Fibroblast of villous mesenchyme (primary cell): ENCODE measurements around the gene PRKCH. TPM values are rescaled to one million over a fixed set of nuclear protein-coding genes. Genes with fewer than 3 reads are reported as not detected.

ENCODE experiments used
- DNase-seq: peaks from one replicate; pipeline ENCODE4 v3.0.0-alpha.2; 2010; ENCODE audit warnings: low read depth
- H3K4me3 ChIP-seq: 2 replicates; pipeline ENCODE4 v1.5.1; 2011; ENCODE audit warnings: low read depth, mild to moderate bottlenecking, low read length
- CTCF ChIP-seq: IDR thresholded peaks from 2 replicates; pipeline ENCODE4 v1.5.1; 2012; ENCODE audit warnings: low read depth, mild to moderate bottlenecking, low read length; ENCODE audit not compliant: insufficient read depth
- total RNA-seq: library from RNA; depleted of rRNA; stranded (reverse); fragments of >200 nt; gene quantifications from 2 replicates; pipeline ENCODE4 v1.2.3, GENCODE V29; 2012

PRKCH gene
- total RNA-seq, 1 donor: 2.6 TPM

GRCh38 chr14:61392297-61392696 lies 70.9 kb downstream of the PRKCH start:
- TF ChIP-seq CTCF: no peak

GRCh38 chr14:61394542-61394941 lies 73.2 kb downstream of the PRKCH start:
- no peak for TF ChIP-seq CTCF
- no peak for DNase-seq
- H3K4me3 ChIP-seq: no peak overlapping the region

More at GRCh38 chr14:61392297-61392696, 70.9 kb downstream of the PRKCH start:
- H3K4me3 ChIP-seq: no peak overlapping the region
- DNase-seq: no peak

GRCh38 chr14:61395115-61395725 lies 73.8 kb downstream of the PRKCH start:
- H3K4me3 ChIP-seq: no peak overlapping the region
- no peak for DNase-seq
- no peak for TF ChIP-seq CTCF

GRCh38 chr14:61396279-61396678 lies 74.9 kb downstream of the PRKCH start:
- no peak for DNase-seq
- no peak for TF ChIP-seq CTCF
- no peak overlapping the region for H3K4me3 ChIP-seq

- TF ChIP-seq CTCF: no peak
- DNase-seq: no peak
- H3K4me3 ChIP-seq: no peak overlapping the region
Measured at GRCh38 chr14:61396694-61397093, 75.3 kb downstream of the PRKCH start.

DNA sequence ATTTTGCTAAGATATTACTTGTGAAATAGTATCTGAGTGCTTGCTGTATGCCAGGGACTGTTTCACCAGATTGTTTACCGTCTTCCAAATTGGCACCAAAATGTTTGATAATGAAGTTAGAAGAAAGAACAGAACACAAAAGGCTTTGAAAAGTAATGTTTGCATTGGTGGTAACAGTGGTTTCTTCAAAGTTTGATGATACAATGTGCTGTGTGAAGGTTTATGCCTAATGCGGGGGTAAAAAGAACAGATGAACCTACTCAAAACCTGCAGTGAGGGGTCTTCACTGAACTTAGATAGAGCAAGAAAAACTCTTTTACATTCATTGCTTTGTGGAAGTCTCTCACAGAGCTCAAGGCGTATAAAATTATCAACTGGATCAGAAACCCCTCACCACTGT lies 76.2 kb downstream of the PRKCH start:
- no peak for DNase-seq
- H3K4me3 ChIP-seq: no peak overlapping the region
- no peak for TF ChIP-seq CTCF

DNA sequence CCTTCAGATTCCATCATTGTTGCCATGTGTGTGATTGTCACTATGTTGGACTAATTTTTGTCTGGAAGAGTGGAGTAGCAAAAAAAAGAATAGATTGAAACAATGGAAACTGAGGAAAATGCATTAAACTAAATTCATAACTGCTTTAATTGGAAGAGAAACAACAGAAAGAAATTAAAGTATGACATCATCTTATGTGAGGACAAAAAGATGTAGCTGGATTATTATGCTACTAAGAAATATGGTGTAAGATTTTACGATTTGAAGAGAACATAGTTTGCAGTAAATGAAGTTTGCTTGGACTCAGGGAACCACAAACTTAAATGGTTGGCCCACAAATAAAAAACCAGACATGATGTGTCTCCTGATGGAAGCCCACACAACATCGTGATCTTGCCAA lies 76.8 kb downstream of the PRKCH start:
- no peak for TF ChIP-seq CTCF
- no peak overlapping the region for H3K4me3 ChIP-seq
- no peak for DNase-seq
